Measurements from ENCODE around the gene SUPT5H.

DNA sequence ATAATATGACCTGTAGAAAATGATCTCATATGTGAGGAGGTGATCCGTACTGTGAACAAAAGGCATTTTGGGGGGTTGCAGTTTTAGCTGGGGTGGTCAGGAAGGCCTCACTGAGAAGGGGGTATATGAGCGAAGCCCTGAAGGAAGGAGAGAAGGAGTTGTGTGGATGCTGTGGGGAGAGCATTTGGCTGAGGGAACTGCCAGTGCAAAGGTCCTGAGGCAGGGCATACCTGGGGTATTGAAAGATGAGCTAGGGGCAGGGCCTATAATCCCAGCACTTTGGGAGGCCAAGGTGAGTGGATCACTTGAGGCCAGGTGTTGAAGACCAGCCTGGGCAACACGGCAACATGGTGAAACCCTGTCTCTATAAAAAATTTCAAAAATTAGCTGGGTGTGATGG is 72.0 kb downstream of the SUPT5H start:
- TF ChIP-seq POLR2A (IDR thresholded peaks at IDR 0.05) (no peak), EP300 (IDR thresholded peaks at IDR 0.05) (no peak)
- TF ChIP-seq, protein P1, sequence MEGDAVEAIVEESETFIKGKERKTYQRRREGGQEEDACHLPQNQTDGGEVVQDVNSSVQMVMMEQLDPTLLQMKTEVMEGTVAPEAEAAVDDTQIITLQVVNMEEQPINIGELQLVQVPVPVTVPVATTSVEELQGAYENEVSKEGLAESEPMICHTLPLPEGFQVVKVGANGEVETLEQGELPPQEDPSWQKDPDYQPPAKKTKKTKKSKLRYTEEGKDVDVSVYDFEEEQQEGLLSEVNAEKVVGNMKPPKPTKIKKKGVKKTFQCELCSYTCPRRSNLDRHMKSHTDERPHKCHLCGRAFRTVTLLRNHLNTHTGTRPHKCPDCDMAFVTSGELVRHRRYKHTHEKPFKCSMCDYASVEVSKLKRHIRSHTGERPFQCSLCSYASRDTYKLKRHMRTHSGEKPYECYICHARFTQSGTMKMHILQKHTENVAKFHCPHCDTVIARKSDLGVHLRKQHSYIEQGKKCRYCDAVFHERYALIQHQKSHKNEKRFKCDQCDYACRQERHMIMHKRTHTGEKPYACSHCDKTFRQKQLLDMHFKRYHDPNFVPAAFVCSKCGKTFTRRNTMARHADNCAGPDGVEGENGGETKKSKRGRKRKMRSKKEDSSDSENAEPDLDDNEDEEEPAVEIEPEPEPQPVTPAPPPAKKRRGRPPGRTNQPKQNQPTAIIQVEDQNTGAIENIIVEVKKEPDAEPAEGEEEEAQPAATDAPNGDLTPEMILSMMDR (IDR thresholded peaks at IDR 0.05), result no peak

All from ovary (tissue), 3 donors.